Measurements from ENCODE around the gene SP4. TPM values are rescaled to one million over a fixed set of nuclear protein-coding genes. Genes with fewer than 3 reads are reported as not detected.

SP4 gene
- total RNA-seq, 1 donor from 2014 or later = 13.2 TPM

DNA sequence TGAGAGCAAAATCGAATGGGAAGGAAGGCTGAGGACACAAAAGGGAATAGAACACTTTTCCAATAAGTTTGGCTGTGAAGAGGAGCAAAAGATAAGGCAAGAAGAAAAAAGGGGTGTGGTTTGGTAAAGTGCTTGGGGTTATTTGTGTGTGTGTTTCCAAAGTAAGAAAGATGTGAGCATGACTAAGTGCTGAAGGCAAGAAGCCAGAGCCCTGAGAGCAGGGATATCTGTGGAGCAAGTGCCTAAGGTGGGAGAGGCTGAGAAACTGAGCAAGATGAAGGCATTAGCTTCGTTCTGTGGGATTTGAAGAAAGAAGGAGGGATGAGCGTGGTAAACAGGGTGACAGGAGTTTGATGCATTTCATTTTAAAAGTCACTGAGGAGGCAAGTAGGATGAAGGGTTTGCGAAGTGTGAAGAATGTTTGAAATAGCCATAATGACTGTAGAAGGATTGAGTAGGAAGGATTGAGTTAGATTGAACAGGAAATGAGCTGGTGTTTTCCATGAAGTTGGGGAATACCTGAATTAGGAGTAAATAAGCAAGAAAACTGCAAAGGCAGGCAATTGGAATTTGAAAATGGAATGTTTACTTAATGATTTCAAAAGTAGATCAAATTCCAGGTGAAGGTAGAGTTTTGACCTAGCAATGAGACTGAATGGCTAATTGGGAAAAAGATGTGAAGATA lies 19.9 kb upstream of the SP4 start:
- Mint-ChIP-seq H3K9me3 (ENCODE audit: unreplicated experiment) (peaks cover 3% of the 10 kb centered on the region), H3K36me3 (ENCODE audit: unreplicated experiment) (no peaks in the 10 kb centered on the region), H3K27me3 (ENCODE audit: unreplicated experiment) (peaks cover 2% of the 10 kb centered on the region), H3K4me3 (ENCODE audit: unreplicated experiment) (no peak overlapping the region), H3K4me1 (ENCODE audit: low read depth, unreplicated experiment) (no peaks in the 10 kb centered on the region), H3K27ac (ENCODE audit: unreplicated experiment) (no peak overlapping the region)
- no peak for TF ChIP-seq CTCF (IDR thresholded peaks at IDR 0.05; ENCODE audit: partially characterized antibody, unreplicated experiment)
- DNase-seq = no peak

DNA sequence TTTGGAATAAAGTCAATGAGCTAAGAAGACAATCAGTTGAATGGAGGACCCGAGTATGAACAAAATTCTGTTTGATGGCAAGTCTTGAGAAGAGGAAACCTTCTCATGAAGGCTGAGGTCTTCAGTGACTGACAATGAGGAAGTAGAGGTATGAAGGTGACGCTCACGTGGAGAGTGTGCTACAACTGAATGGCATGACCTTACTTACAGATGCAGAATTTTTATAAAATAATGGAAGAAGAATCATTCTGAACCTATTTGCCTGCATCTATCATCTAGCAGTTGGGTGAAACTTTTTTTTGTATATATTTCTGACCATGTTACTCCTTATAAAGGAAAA lies 19.4 kb upstream of the SP4 start:
- peaks cover 3% of the 10 kb centered on the region for H3K9me3 Mint-ChIP-seq (ENCODE audit: unreplicated experiment)
- no peaks in the 10 kb centered on the region for H3K36me3 Mint-ChIP-seq (ENCODE audit: unreplicated experiment)
- DNase-seq = no peak
- H3K27ac Mint-ChIP-seq (ENCODE audit: unreplicated experiment) = no peak overlapping the region
- peaks cover 2% of the 10 kb centered on the region for H3K27me3 Mint-ChIP-seq (ENCODE audit: unreplicated experiment)
- no peak for TF ChIP-seq CTCF (IDR thresholded peaks at IDR 0.05; ENCODE audit: partially characterized antibody, unreplicated experiment)
- H3K4me3 Mint-ChIP-seq (ENCODE audit: unreplicated experiment) = no peak overlapping the region
- H3K4me1 Mint-ChIP-seq (ENCODE audit: low read depth, unreplicated experiment) = no peaks in the 10 kb centered on the region

GRCh38 chr7:21412410-21412851 lies 15.5 kb upstream of the SP4 start:
- Mint-ChIP-seq H3K27ac (ENCODE audit: unreplicated experiment) (no peak overlapping the region), H3K36me3 (ENCODE audit: unreplicated experiment) (no peaks in the 10 kb centered on the region), H3K4me3 (ENCODE audit: unreplicated experiment) (no peak overlapping the region), H3K9me3 (ENCODE audit: unreplicated experiment) (peaks cover 4% of the 10 kb centered on the region), H3K27me3 (ENCODE audit: unreplicated experiment) (peaks cover 2% of the 10 kb centered on the region), H3K4me1 (ENCODE audit: low read depth, unreplicated experiment) (no peaks in the 10 kb centered on the region)
- no peak for DNase-seq
- TF ChIP-seq CTCF (IDR thresholded peaks at IDR 0.05; ENCODE audit: partially characterized antibody, unreplicated experiment) = no peak

GRCh38 chr7:21412957-21413356 lies 14.9 kb upstream of the SP4 start:
- H3K4me3 Mint-ChIP-seq (ENCODE audit: unreplicated experiment) = no peak overlapping the region
- H3K27ac Mint-ChIP-seq (ENCODE audit: unreplicated experiment) = no peak overlapping the region
- no peak for TF ChIP-seq CTCF (IDR thresholded peaks at IDR 0.05; ENCODE audit: partially characterized antibody, unreplicated experiment)
- H3K4me1 Mint-ChIP-seq (ENCODE audit: low read depth, unreplicated experiment) = no peaks in the 10 kb centered on the region
- no peaks in the 10 kb centered on the region for H3K27me3 Mint-ChIP-seq (ENCODE audit: unreplicated experiment)
- no peak for DNase-seq
- H3K9me3 Mint-ChIP-seq (ENCODE audit: unreplicated experiment) = peaks cover 4% of the 10 kb centered on the region
- H3K36me3 Mint-ChIP-seq (ENCODE audit: unreplicated experiment) = no peaks in the 10 kb centered on the region

- peaks cover 4% of the 10 kb centered on the region for H3K9me3 Mint-ChIP-seq (ENCODE audit: unreplicated experiment)
- TF ChIP-seq CTCF (IDR thresholded peaks at IDR 0.05; ENCODE audit: partially characterized antibody, unreplicated experiment) = no peak
- DNase-seq = no peak
- H3K36me3 Mint-ChIP-seq (ENCODE audit: unreplicated experiment) = no peaks in the 10 kb centered on the region
- H3K4me1 Mint-ChIP-seq (ENCODE audit: low read depth, unreplicated experiment) = no peaks in the 10 kb centered on the region
- no peaks in the 10 kb centered on the region for H3K27me3 Mint-ChIP-seq (ENCODE audit: unreplicated experiment)
- H3K27ac Mint-ChIP-seq (ENCODE audit: unreplicated experiment) = no peak overlapping the region
- no peak overlapping the region for H3K4me3 Mint-ChIP-seq (ENCODE audit: unreplicated experiment)
Observed at GRCh38 chr7:21413502-21413901, 14.4 kb upstream of the SP4 start.
